ENCODE measurements around the gene PIAS3.
"Not testable (repeated sequence)": the region's sequence is repeated elsewhere in the genome, so short reads cannot be mapped to it uniquely, and the experiment has no call there.

The PIAS3 gene

GRCh38 chr1:145823565-145824498 lies 35.0 kb downstream of the PIAS3 start, which contains the start of the genes POLR3C and RNF115:
Gene POLR3C, plus strand, starts transcription at chr1:145824200. Its CDS starts 1,577 bp downstream, at chr1:145825777.
Gene RNF115, minus strand, starts transcription at chr1:145824095. Its CDS starts 222 bp downstream, at chr1:145823873.
- no peaks in the 10 kb centered on the region for H3K36me3 ChIP-seq (ENCODE audit: control insufficient read depth, insufficient read depth, low read length)
- no peaks in the 10 kb centered on the region for H3K9me3 ChIP-seq (ENCODE audit: control insufficient read depth, low read length)
- H2AFZ ChIP-seq: peak within 1 kb of the TSS; percentile 79
- TF ChIP-seq CTCF (IDR thresholded peaks at IDR 0.05): no peak
- H3K27me3 ChIP-seq (ENCODE audit: control insufficient read depth, insufficient read depth, low read length): no peaks in the 10 kb centered on the region
- H3K4me3 ChIP-seq (ENCODE audit: low read depth, low read length): peak within 1 kb of the TSS; percentile 75
- H3K79me2 ChIP-seq: peaks cover 2% of the 10 kb centered on the region
- no peaks in the 10 kb centered on the region for H3K4me1 ChIP-seq
- peak within 1 kb of the TSS; percentile 86 for H3K27ac ChIP-seq
- H3K9ac ChIP-seq: peak within 1 kb of the TSS; percentile 8
- peak within 1 kb of the TSS; percentile 88 for H3K4me2 ChIP-seq (ENCODE audit: low read length)

- not testable (repeated sequence) for H3K4me3 ChIP-seq (ENCODE audit: low read depth, low read length); H3K9me3 ChIP-seq (ENCODE audit: control insufficient read depth, low read length); H3K79me2 ChIP-seq; H2AFZ ChIP-seq; H3K4me2 ChIP-seq (ENCODE audit: low read length); H3K27ac ChIP-seq; H3K4me1 ChIP-seq; H3K27me3 ChIP-seq (ENCODE audit: control insufficient read depth, insufficient read depth, low read length); H3K9ac ChIP-seq; H3K36me3 ChIP-seq (ENCODE audit: control insufficient read depth, insufficient read depth, low read length)
These were observed 36.0 kb downstream of the PIAS3 start for GRCh38 chr1:145822779-145823331.

- H3K9me3 ChIP-seq (ENCODE audit: control insufficient read depth, low read length); H3K79me2 ChIP-seq; H3K4me1 ChIP-seq; H3K9ac ChIP-seq; H3K27me3 ChIP-seq (ENCODE audit: control insufficient read depth, insufficient read depth, low read length); H3K36me3 ChIP-seq (ENCODE audit: control insufficient read depth, insufficient read depth, low read length); H3K4me3 ChIP-seq (ENCODE audit: low read depth, low read length); H2AFZ ChIP-seq; H3K4me2 ChIP-seq (ENCODE audit: low read length); H3K27ac ChIP-seq: not testable (repeated sequence)
These were observed 40.8 kb downstream of the PIAS3 start for GRCh38 chr1:145818095-145818494.

GRCh38 chr1:145812977-145813810 lies 45.7 kb downstream of the PIAS3 start:
- H3K9me3 ChIP-seq (ENCODE audit: control insufficient read depth, low read length); H3K36me3 ChIP-seq (ENCODE audit: control insufficient read depth, insufficient read depth, low read length); H3K27ac ChIP-seq; H3K4me3 ChIP-seq (ENCODE audit: low read depth, low read length); H3K27me3 ChIP-seq (ENCODE audit: control insufficient read depth, insufficient read depth, low read length); H3K4me2 ChIP-seq (ENCODE audit: low read length); H3K9ac ChIP-seq; H3K79me2 ChIP-seq; H2AFZ ChIP-seq; H3K4me1 ChIP-seq: not testable (repeated sequence)

GRCh38 chr1:145806844-145807243 lies 52.0 kb downstream of the PIAS3 start:
- Histone ChIP-seq H3K79me2 (peaks cover 2% of the 10 kb centered on the region), H3K4me3 (ENCODE audit: low read depth, low read length) (no peak overlapping the region), H3K4me1 (peaks cover 8% of the 10 kb centered on the region), H3K27ac (no peak overlapping the region), H3K9me3 (ENCODE audit: control insufficient read depth, low read length) (no peaks in the 10 kb centered on the region), H3K36me3 (ENCODE audit: control insufficient read depth, insufficient read depth, low read length) (no peaks in the 10 kb centered on the region), H3K9ac (no peak overlapping the region), H3K27me3 (ENCODE audit: control insufficient read depth, insufficient read depth, low read length) (no peaks in the 10 kb centered on the region), H3K4me2 (ENCODE audit: low read length) (no peak overlapping the region), H2AFZ (no peak overlapping the region)
- no peak for TF ChIP-seq CTCF (IDR thresholded peaks at IDR 0.05)
